Stimulated activated CD8-positive, alpha-beta memory T cell treated with anti-CD3 and anti-CD28 coated beads, Interleukin-15, amount 100 ng/mL, for 48 hours (primary cell): ENCODE measurements around the gene HSD3B2.
"Not testable (repeated sequence)": the region's sequence is repeated elsewhere in the genome, so short reads cannot be mapped to it uniquely, and the experiment has no call there.

Source experiments
- DNase-seq, 2 donors: peaks; one replicate each; pipeline ENCODE4 v3.0.0-alpha.2; 2020; ENCODE audit warnings: low read depth in 2 of 2

HSD3B2 gene

DNA sequence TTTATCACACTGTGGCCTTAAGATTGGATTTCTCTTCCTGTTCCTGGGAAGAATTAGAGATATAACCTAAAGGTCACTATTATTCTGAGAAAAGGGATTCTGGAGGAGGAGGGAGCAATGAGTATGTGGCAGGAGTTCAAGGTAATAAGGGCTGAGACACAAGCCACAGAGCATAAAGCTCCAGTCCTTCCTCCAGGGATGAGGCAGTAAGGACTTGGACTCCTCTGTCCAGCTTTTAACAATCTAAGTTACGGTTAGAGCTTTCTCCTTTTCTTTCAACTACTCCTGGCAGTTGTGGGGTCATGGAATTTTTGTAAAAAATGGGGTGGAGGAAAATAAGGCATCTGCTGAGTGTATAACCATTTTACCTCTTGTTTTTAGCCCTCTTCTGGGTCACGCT lies at the start of gene HSD3B2:
HSD3B2 (plus strand) TSS at position 201 of the 400 bp plus-strand sequence. CDS start 270 bp downstream, outside the sequence.
- no peak for DNase-seq

GRCh38 chr1:119366424-119366823 lies 48.5 kb upstream of the HSD3B2 start:
- no peak for DNase-seq

DNA sequence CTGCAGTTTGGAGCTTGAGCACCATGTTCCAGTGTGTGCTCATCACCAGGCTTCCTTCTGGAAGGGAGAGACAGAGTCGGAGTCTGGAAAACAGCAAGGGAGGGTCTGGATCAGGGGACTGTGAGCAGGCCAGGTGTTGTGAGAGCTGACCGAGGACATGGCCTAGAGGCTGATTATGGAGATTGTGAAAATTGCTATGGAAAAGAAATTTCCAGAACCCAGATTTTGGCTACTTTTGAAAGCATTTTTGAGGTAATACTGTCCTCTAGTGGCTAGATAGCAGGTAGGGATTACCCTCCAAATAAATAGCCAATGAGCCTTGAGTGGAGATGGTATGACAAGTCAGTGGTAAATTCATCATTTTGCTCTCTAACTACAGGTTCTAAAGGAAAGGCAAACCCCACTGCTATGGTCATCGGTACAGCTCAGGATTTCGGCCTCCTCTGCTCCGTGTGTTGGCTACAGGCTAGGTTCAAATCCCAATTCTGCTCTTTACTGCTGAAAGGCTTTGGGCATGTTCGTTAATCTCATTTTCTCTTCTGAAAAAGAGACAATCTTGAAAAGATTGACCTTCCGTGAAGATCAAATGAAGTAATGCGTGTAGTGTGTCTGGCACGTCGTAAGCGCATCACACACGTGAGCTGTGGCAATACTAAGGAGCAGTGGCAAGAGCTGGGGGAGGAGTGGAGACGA lies 47.4 kb upstream of the HSD3B2 start:
- DNase-seq = no peak

DNA sequence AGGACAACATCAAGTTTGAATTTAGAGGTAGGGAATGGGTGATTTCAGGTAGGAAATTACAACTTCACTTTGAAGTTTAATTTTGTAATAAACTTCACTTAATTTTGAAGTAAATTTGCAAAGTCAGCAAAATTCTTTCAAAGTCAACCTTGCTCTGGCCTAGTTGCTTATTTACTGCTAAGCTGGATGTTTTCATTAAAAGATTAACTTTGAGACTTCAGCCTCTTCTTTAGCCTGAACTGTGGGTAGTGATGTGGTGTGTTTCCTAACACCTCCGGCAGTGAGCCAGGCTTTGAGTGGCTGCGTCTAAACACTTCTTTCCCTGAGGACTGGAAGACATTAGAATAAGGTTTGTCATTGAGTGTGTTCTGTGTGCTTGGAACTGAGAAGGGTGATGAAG lies 46.4 kb upstream of the HSD3B2 start, which contains the start of gene HAO2:
HAO2 (plus strand) TSS at position 232 of the 400 bp plus-strand sequence. CDS start 12,301 bp downstream, outside the sequence.
- no peak for DNase-seq

DNA sequence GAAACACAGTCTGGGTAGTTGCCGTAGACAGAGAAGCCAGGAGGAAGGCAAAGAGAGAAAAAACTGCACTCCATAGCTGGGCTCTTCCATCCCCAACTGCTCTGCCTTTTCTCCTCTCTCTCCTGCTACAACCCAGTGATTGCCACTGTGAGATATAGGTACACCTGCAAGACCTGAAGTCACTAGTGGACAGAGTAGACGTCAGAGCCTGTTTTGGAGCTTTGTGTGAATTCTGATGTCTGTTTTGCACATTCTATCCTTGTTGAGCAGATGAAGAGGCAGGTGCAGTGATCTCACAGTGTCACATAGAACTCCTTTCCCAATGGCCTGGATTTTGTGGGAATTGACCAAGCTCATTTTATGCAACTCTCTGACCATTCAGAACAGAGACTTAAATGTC lies 44.2 kb upstream of the HSD3B2 start:
- no peak for DNase-seq

- no peak for DNase-seq
Measured at GRCh38 chr1:119371815-119372214, 43.1 kb upstream of the HSD3B2 start.

DNA sequence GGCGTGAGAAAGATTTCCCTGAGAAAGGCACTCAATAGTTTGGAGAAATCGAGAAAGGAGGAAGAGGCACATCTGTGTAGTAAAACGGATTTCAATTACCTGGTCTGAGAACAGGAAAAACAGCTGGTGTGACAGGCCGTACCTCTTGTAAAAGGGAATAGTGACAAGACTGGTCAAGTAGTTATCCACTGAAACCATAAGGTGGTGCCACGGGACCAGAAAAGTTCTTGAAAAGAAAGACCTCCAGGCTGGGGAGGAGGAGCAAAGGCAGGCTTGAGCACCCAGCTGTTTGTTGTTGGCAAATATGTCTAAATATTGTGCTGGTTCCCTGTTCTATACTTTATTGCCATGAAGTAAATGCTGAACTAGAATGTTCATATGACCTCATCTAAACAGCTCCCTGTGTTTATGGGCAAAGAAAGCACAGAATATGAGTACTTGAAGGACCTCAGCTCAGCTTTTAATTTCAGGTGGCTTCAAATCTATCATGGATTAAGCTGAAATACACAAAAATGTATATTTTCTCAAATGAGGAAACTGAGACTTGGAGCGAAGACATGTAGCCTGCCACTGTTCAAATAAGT lies 42.4 kb upstream of the HSD3B2 start:
- no peak for DNase-seq

GRCh38 chr1:119373465-119373864 lies 41.5 kb upstream of the HSD3B2 start:
- DNase-seq = no peak

GRCh38 chr1:119374208-119374874 lies 40.6 kb upstream of the HSD3B2 start:
- DNase-seq = no peak

DNA sequence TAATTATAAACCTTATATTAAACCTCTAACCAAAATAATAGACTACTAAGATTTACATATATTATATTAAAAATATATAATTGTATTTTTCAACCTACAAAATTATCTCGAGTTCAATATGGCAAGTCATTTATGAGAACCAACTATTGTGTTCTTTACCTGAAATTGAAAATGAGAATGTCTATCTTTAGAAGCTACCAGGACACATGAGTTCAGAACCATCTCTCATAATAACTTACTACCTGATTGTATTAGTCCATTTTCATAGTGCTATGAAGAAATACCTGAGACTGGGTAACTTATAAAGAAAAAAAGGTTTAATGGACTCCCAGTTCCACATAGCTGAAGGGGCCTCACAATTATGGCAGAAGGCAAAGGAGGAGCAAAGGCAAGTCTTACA lies 39.6 kb upstream of the HSD3B2 start:
- no peak for DNase-seq

GRCh38 chr1:119376594-119376993 lies 38.4 kb upstream of the HSD3B2 start:
- DNase-seq = no peak

DNA sequence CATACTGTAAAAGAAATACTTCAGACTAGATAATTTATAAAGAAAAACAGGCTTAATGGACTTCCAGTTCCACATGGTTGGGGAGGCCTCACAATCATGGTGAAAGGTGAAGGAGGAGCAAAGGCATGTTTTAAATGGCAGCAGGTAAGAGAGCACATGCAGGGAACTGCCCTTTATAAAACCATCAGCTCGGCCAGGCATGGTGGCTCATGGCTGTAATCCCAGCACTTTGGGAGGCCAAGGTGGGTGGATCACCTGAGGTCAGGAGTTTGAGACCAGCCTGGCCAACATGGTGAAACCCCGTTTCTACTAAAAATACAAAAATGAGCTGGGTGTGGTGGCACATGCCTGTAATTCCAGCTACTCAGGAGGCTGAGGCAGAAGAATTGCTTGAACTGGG lies 37.4 kb upstream of the HSD3B2 start:
- not testable (repeated sequence) for DNase-seq

GRCh38 chr1:119379117-119379516 lies 35.8 kb upstream of the HSD3B2 start:
- no peak for DNase-seq

DNA sequence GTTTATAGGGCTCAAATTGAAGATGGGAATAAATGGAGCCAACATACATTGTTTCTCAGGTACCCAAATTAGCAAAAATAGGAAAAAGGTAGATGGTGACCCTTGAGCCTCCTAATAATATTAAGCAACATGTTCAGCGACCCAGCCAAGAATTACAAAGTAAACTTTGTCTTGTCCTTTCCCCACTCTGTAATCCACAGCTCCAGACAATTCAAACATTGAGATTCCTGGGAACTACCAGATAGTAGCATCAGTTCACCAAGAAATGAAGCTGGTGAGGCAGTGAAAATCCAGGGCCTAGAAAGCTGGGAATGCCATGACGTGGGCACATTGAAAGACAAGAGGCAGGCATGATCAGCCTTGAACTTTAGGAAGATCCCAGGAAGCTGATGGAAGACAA lies 34.6 kb upstream of the HSD3B2 start:
- DNase-seq = no peak

- no peak for DNase-seq
Measured at GRCh38 chr1:119380983-119381662, 33.8 kb upstream of the HSD3B2 start.

DNA sequence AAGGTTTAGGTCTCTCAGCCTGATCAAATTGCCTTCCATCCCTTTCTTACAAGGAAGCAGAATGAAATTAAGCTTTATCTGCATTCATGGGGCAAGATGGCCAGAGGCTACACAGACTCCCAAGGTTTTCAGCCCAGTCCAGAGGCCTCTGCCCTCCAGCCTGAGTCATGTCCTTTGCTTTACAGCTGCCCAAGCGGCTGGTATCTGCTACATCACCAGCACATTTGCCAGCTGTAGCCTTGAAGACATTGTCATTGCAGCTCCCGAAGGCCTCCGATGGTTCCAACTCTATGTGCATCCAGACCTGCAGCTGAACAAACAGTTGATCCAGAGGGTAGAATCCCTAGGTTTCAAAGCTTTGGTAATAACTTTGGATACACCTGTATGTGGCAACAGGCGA lies 30.4 kb upstream of the HSD3B2 start:
- no peak for DNase-seq

DNA sequence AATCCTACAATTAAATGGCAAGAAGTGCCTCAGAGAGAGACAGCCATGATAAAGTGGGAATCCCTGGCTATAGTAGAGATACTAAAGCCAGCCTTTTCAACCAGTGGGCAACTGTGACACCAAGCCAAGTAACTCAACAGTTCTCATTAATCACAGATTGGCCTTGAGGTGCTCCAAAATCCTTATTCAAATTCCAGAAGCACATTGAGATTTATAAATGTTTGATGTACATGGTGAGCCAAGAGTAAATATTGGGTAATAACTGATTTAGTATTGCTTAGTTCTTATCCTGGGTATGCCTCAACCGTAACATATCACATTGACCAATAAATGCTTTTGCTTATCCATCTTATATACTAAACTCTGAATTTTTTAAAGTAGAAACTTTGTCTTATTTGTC lies 29.3 kb upstream of the HSD3B2 start:
- no peak for DNase-seq

GRCh38 chr1:119387858-119388257 lies 27.1 kb upstream of the HSD3B2 start:
- no peak for DNase-seq

DNA sequence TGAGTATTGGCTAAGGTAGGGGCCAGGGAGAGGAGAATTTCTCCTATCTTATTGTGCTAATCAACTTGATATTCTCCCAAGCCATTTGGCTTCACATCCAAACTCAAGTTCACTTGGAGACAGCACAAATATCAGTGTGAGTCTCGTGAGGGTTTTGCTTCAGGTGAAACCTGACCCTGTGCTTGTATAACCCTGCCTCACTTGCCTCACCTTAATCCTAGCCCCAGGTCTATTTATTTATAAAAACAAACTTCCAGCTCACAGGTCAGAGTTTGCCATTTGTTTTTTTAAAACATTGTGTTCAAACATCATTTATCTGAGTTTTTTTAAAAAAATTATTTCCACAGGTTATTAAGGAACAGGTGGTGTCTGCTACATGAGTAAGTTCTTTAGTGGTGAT lies 26.5 kb upstream of the HSD3B2 start:
- no peak for DNase-seq

DNA sequence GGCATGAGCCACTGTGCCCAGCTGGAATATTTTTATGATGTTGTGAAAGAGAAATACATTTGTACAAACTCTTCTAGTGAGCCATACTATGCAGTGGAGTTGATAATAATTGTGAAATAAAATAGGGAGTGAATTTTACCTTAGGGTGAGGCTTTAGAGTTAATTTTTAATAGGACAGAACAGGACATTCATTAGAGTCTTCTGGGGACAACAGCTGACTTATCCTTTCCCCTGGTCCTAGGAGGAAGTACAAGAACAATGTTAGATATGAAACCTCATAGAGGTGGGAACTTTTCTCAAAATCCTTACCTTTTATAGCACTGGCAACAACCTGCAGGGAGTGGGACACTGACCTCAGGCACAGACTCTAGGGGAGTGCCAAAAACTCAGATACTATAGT lies 24.4 kb upstream of the HSD3B2 start:
- DNase-seq = no peak

- DNase-seq = no peak
Measured at GRCh38 chr1:119391749-119392148, 23.2 kb upstream of the HSD3B2 start.

GRCh38 chr1:119394085-119394484 lies 20.9 kb upstream of the HSD3B2 start:
- DNase-seq = no peak

- DNase-seq = no peak
Measured at GRCh38 chr1:119396982-119397381, 18.0 kb upstream of the HSD3B2 start.
